ENCODE measurements around the gene SNED1. TPM values are rescaled to one million over a fixed set of nuclear protein-coding genes. Genes with fewer than 3 reads are reported as not detected.
A peak's percentile ranks its signal among the peaks of the same experiment; 100 is the strongest.

Gene SNED1
- total RNA-seq, 1 donor from 2014 or later: 0.26 TPM

- H3K4me3 ChIP-seq (ENCODE audit: low read depth, low read length): peak overlapping the region; percentile 7
- FAIRE-seq (no peak), DNase-seq (ENCODE audit: low read depth) (no peak)
- H3K27me3 ChIP-seq (ENCODE audit: control insufficient read depth, insufficient read depth, low read length): peaks cover 9% of the 10 kb centered on the region
- H3K36me3 ChIP-seq (ENCODE audit: control insufficient read depth, insufficient read depth, low read length): no peaks in the 10 kb centered on the region
- no peak for TF ChIP-seq CTCF (IDR thresholded peaks at IDR 0.05; ENCODE audit: insufficient read depth, low read length, severe bottlenecking)
These were observed 232 bp downstream of the SNED1 start for GRCh38 chr2:240998706-240998994.

- DNase-seq (ENCODE audit: low read depth): no peak
- no peak for TF ChIP-seq CTCF (IDR thresholded peaks at IDR 0.05; ENCODE audit: insufficient read depth, low read length, severe bottlenecking)
- peaks cover 9% of the 10 kb centered on the region for H3K27me3 ChIP-seq (ENCODE audit: control insufficient read depth, insufficient read depth, low read length)
- peak overlapping the region; percentile 7 for H3K4me3 ChIP-seq (ENCODE audit: low read depth, low read length)
- FAIRE-seq: no peak
- H3K36me3 ChIP-seq (ENCODE audit: control insufficient read depth, insufficient read depth, low read length): no peaks in the 10 kb centered on the region
These were observed 775 bp downstream of the SNED1 start for GRCh38 chr2:240998995-240999791.

GRCh38 chr2:240999873-241000541, 1.6 kb downstream of the SNED1 start:
- Histone ChIP-seq H3K4me3 (ENCODE audit: low read depth, low read length) (no peak overlapping the region), H3K36me3 (ENCODE audit: control insufficient read depth, insufficient read depth, low read length) (no peaks in the 10 kb centered on the region), H3K27me3 (ENCODE audit: control insufficient read depth, insufficient read depth, low read length) (peaks cover 9% of the 10 kb centered on the region)
- no peak for TF ChIP-seq CTCF (IDR thresholded peaks at IDR 0.05; ENCODE audit: insufficient read depth, low read length, severe bottlenecking)
- FAIRE-seq: no peak
- no peak for DNase-seq (ENCODE audit: low read depth)

GRCh38 chr2:241000831-241001321, 2.5 kb downstream of the SNED1 start:
- no peak for FAIRE-seq
- H3K36me3 ChIP-seq (ENCODE audit: control insufficient read depth, insufficient read depth, low read length): no peaks in the 10 kb centered on the region
- H3K27me3 ChIP-seq (ENCODE audit: control insufficient read depth, insufficient read depth, low read length): peaks cover 9% of the 10 kb centered on the region
- no peak overlapping the region for H3K4me3 ChIP-seq (ENCODE audit: low read depth, low read length)
- no peak for DNase-seq (ENCODE audit: low read depth)
- no peak for TF ChIP-seq CTCF (IDR thresholded peaks at IDR 0.05; ENCODE audit: insufficient read depth, low read length, severe bottlenecking)

- FAIRE-seq (no peak), DNase-seq (ENCODE audit: low read depth) (no peak)
- H3K27me3 ChIP-seq (ENCODE audit: control insufficient read depth, insufficient read depth, low read length): peaks cover 9% of the 10 kb centered on the region
- no peak overlapping the region for H3K4me3 ChIP-seq (ENCODE audit: low read depth, low read length)
- TF ChIP-seq CTCF (IDR thresholded peaks at IDR 0.05; ENCODE audit: insufficient read depth, low read length, severe bottlenecking): no peak
- no peaks in the 10 kb centered on the region for H3K36me3 ChIP-seq (ENCODE audit: control insufficient read depth, insufficient read depth, low read length)
These were observed 3.2 kb downstream of the SNED1 start for GRCh38 chr2:241001413-241002274.
